HepG2 (cell line): Measurements from ENCODE around the gene DCAF15. TPM values are rescaled to one million over a fixed set of nuclear protein-coding genes. Genes with fewer than 3 reads are reported as not detected.

Source experiments
- CENPT ChIP-seq: sonication (generic); formaldehyde crosslinking; IDR thresholded peaks from 2 replicates; pipeline ENCODE4 v1.8.0; 2022; ENCODE audit warnings: low read depth, mild to moderate bottlenecking, moderate library complexity, missing genetic modification reagents
- MEF2D ChIP-seq: sonication (generic); formaldehyde crosslinking; IDR thresholded peaks from 2 replicates; pipeline ENCODE4 v1.5.1; 2020; ENCODE audit warnings: mild to moderate bottlenecking, missing genetic modification reagents
- MIER2 ChIP-seq: IDR thresholded peaks from 2 replicates; pipeline ENCODE4 v1.6.1; 2016; ENCODE audit warnings: missing biosample characterization, missing genetic modification reagents
- NONO ChIP-seq, 2 experiments: fragments of 450-650 bp in 1 of 2; sonication (generic) in 1 of 2; formaldehyde crosslinking in 1 of 2; IDR thresholded peaks in 1 of 2; conservative IDR thresholded peaks in 1 of 2; 2 replicates each; pipeline versions ENCODE4 v1.6.1 to v1.8.0; 2017 to 2022; ENCODE audit warnings: mild to moderate bottlenecking in 1 of 2, missing genetic modification reagents in 1 of 2, moderate library complexity in 1 of 2
- RNF2 ChIP-seq: fragments of 450-650 bp; conservative IDR thresholded peaks from 2 replicates; pipeline ENCODE4 v1.6.1; 2016; ENCODE audit warnings: low read depth
- SOX13 ChIP-seq, 3 experiments: fragments of 450-650 bp in 1 of 3; sonication (generic) in 1 of 3; formaldehyde crosslinking in 1 of 3; IDR thresholded peaks in 2 of 3; conservative IDR thresholded peaks in 1 of 3; 2 replicates each; pipeline versions ENCODE4 v1.5.0 to v1.6.1; 2016 to 2020; ENCODE audit warnings: antibody characterized with exemption in 1 of 3, mild to moderate bottlenecking in 1 of 3, missing compliant biosample characterization in 1 of 3, missing genetic modification reagents in 1 of 3, moderate library complexity in 1 of 3
- ZNF350 ChIP-seq: sonication (generic); formaldehyde crosslinking; IDR thresholded peaks from 2 replicates; pipeline ENCODE4 v1.4.0; 2020; ENCODE audit warnings: mild to moderate bottlenecking, low read depth, missing genetic modification reagents, borderline replicate concordance
- ZNF605 ChIP-seq: sonication (generic); formaldehyde crosslinking; IDR thresholded peaks from 2 replicates; pipeline ENCODE4 v1.8.0; 2022; ENCODE audit warnings: mild to moderate bottlenecking, missing genetic modification reagents
- ZNF687 ChIP-seq: sonication (generic); formaldehyde crosslinking; IDR thresholded peaks from 2 replicates; pipeline ENCODE4 v1.5.1; 2020; ENCODE audit warnings: mild to moderate bottlenecking, missing genetic modification reagents, moderate library complexity
- ZNF850 ChIP-seq: sonication (generic); formaldehyde crosslinking; conservative IDR thresholded peaks from 2 replicates; pipeline ENCODE4 v1.9.0; 2021; ENCODE audit warnings: mild to moderate bottlenecking, missing genetic modification reagents
- polyA plus RNA-seq, 8 experiments: library from polyadenylated mRNA; depleted of rRNA in 3 of 8; stranded (reverse) in 7 of 8; unstranded in 1 of 8; fragments of >200 nt; fragmentation: Illumina TruSeq in 4 of 8; extraction: Trizol in 4 of 8; gene quantifications; 2 replicates each; pipeline versions ENCODE4 v1.2.1 to v1.2.3, GENCODE V29; 2011 to 2016; ENCODE audit warnings: low read depth in 4 of 8, missing spikeins in 1 of 8, mixed read lengths in 1 of 8; ENCODE audit not compliant: insufficient read depth in 1 of 8
- total RNA-seq, 5 experiments: library from RNA; depleted of rRNA; stranded (reverse); fragments of >200 nt; fragmentation: Illumina TruSeq; extraction: Trizol; gene quantifications; 2 replicates each; pipeline ENCODE4 v1.2.3, GENCODE V29; 2016; ENCODE audit warnings: low read depth in 1 of 5
- TF ChIP-seq, protein P1 (sequence below): sonication (generic); formaldehyde crosslinking; IDR thresholded peaks from 2 replicates; pipeline ENCODE4 v1.4.0; 2020; ENCODE audit warnings: mild to moderate bottlenecking, missing genetic modification reagents
- TF ChIP-seq, protein P2 (sequence below): sonication (generic); formaldehyde crosslinking; IDR thresholded peaks from 2 replicates; pipeline ENCODE4 v1.4.0; 2020; ENCODE audit warnings: mild to moderate bottlenecking, missing genetic modification reagents
- TF ChIP-seq, protein P3 (sequence below): sonication (generic); formaldehyde crosslinking; IDR thresholded peaks from 2 replicates; pipeline ENCODE4 v1.4.0; 2020; ENCODE audit warnings: missing genetic modification reagents, borderline replicate concordance

The DCAF15 gene
- total and polyA plus RNA-seq, 2 of the 13 experiments (the other 11 are each of a cell fraction or from before 2014, with no cell fraction given), result 13.6 to 14.0 TPM

GRCh38 chr19:14006766-14007562 is 54.7 kb downstream of the DCAF15 start (continued):
- TF ChIP-seq, protein P1, sequence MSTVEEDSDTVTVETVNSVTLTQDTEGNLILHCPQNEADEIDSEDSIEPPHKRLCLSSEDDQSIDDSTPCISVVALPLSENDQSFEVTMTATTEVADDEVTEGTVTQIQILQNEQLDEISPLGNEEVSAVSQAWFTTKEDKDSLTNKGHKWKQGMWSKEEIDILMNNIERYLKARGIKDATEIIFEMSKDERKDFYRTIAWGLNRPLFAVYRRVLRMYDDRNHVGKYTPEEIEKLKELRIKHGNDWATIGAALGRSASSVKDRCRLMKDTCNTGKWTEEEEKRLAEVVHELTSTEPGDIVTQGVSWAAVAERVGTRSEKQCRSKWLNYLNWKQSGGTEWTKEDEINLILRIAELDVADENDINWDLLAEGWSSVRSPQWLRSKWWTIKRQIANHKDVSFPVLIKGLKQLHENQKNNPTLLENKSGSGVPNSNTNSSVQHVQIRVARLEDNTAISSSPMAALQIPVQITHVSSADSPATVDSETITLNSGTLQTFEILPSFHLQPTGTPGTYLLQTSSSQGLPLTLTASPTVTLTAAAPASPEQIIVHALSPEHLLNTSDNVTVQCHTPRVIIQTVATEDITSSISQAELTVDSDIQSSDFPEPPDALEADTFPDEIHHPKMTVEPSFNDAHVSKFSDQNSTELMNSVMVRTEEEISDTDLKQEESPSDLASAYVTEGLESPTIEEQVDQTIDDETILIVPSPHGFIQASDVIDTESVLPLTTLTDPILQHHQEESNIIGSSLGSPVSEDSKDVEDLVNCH (CRISPR knock-in tag), result no peak
- TF ChIP-seq ZNF605 (CRISPR knock-in tag) (peak; percentile 97), ZNF850 (no peak), SOX13 (IDR thresholded peaks at IDR 0.05) (no peak), SOX13 (CRISPR knock-in tag; conservative IDR thresholded peaks at IDR 0.05 in 1 of 2, IDR thresholded peaks at IDR 0.05 in 1 of 2) (peak in 1 of 2 experiments; percentile 54; a peak in 1 of 4 replicates), NONO (IDR thresholded peaks at IDR 0.05) (no peak), NONO (CRISPR knock-in tag; conservative IDR thresholded peaks at IDR 0.05) (peak; percentile 80), ZNF350 (CRISPR knock-in tag) (peak; percentile 79), ZNF687 (CRISPR knock-in tag) (peak; percentile 86), CENPT (CRISPR knock-in tag) (no peak), MEF2D (CRISPR knock-in tag) (peak; percentile 78), MIER2 (0 out of 2 replicates have a peak, but pooled peaks have one; percentile 14), RNF2 (0 out of 2 replicates have a peak, but pooled peaks have one; percentile 51)
- TF ChIP-seq, protein P2, sequence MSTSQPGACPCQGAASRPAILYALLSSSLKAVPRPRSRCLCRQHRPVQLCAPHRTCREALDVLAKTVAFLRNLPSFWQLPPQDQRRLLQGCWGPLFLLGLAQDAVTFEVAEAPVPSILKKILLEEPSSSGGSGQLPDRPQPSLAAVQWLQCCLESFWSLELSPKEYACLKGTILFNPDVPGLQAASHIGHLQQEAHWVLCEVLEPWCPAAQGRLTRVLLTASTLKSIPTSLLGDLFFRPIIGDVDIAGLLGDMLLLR (CRISPR knock-in tag), result 0 out of 2 replicates have a peak, but pooled peaks have one; percentile 59
- TF ChIP-seq, protein P3, sequence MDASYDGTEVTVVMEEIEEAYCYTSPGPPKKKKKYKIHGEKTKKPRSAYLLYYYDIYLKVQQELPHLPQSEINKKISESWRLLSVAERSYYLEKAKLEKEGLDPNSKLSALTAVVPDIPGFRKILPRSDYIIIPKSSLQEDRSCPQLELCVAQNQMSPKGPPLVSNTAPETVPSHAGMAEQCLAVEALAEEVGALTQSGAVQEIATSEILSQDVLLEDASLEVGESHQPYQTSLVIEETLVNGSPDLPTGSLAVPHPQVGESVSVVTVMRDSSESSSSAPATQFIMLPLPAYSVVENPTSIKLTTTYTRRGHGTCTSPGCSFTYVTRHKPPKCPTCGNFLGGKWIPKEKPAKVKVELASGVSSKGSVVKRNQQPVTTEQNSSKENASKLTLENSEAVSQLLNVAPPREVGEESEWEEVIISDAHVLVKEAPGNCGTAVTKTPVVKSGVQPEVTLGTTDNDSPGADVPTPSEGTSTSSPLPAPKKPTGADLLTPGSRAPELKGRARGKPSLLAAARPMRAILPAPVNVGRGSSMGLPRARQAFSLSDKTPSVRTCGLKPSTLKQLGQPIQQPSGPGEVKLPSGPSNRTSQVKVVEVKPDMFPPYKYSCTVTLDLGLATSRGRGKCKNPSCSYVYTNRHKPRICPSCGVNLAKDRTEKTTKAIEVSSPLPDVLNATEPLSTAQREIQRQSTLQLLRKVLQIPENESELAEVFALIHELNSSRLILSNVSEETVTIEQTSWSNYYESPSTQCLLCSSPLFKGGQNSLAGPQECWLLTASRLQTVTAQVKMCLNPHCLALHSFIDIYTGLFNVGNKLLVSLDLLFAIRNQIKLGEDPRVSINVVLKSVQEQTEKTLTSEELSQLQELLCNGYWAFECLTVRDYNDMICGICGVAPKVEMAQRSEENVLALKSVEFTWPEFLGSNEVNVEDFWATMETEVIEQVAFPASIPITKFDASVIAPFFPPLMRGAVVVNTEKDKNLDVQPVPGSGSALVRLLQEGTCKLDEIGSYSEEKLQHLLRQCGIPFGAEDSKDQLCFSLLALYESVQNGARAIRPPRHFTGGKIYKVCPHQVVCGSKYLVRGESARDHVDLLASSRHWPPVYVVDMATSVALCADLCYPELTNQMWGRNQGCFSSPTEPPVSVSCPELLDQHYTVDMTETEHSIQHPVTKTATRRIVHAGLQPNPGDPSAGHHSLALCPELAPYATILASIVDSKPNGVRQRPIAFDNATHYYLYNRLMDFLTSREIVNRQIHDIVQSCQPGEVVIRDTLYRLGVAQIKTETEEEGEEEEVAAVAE (CRISPR knock-in tag), result 0 out of 2 replicates have a peak, but pooled peaks have one; percentile 62
